VCaP (cell line): Measurements from ENCODE around the gene DDX25.

Experiments used
- H3K27ac ChIP-seq: fragments of 450-650 bp; 2 replicates; pipeline ENCODE4 v1.5.1; 2017
- TF ChIP-seq, protein P1 (sequence below): fragments of 450-650 bp; conservative IDR thresholded peaks from 2 replicates; pipeline ENCODE4 v1.5.1; 2017; ENCODE audit warnings: mild to moderate bottlenecking, moderate library complexity

The DDX25 gene

DNA sequence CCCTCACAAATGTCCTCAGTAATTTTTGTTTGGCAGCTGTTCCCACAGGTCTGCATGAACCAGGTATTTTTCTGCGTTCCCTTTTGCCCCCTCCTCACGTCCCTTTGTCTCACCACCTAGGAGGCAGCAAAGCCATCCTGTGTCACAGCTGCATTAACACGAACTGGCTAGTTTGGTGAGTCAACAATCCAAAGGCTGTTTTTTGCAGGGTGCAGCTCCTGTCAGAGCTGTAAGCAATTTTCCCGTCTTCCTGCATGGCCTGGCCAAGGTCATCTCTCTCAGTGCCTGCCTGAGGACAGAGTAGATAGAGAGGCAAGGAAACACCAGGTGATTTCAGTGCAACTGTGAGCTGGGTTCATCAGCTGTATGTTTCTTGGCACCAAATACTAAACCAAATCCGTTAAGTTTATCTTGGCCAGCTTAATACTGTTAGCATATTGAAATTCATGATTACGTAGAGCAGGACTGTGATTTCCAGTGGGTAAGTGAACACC is 21.0 kb downstream of the DDX25 start:
- TF ChIP-seq, protein P1, sequence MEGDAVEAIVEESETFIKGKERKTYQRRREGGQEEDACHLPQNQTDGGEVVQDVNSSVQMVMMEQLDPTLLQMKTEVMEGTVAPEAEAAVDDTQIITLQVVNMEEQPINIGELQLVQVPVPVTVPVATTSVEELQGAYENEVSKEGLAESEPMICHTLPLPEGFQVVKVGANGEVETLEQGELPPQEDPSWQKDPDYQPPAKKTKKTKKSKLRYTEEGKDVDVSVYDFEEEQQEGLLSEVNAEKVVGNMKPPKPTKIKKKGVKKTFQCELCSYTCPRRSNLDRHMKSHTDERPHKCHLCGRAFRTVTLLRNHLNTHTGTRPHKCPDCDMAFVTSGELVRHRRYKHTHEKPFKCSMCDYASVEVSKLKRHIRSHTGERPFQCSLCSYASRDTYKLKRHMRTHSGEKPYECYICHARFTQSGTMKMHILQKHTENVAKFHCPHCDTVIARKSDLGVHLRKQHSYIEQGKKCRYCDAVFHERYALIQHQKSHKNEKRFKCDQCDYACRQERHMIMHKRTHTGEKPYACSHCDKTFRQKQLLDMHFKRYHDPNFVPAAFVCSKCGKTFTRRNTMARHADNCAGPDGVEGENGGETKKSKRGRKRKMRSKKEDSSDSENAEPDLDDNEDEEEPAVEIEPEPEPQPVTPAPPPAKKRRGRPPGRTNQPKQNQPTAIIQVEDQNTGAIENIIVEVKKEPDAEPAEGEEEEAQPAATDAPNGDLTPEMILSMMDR = no peak
- no peak overlapping the region for H3K27ac ChIP-seq

DNA sequence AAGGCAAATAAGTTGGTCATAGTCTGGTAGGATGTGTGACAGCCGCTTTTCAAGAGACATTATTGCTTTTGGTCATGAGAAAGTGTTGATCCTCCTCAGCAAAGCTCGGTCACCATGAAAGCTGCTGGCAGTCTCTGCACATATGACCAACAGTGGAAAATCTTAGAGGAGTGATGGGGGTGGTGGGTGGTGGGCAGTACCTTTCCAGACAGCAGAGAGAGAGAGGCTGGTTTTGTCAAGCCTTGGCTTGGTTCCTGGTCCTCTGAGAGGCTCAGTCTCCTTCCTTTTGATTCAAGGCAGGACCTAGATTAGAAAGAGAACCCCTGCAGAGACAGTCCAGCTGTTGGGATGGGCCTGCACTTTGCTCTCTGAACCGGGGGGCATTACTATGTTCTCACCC is 21.5 kb downstream of the DDX25 start:
- TF ChIP-seq, protein P1 = no peak

DNA sequence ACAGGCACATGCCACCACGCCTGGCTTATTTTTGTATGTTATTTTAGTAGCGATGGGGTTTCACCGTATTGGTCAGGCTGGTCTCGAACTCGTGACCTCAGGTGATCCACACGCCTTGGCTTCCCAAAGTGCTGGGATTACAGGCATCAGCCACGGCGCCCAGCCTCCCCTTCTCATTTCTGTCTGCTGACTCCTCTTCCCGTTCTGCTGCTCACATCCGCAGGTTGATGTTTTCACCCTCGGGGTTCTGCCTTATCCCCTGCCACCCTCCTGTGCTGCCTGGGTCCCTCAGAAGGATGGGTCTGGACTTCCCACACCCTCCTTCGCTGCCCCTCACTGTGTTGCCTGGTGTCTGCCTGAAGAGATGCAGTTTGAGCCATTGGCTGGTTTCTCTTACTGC is 22.4 kb downstream of the DDX25 start:
- TF ChIP-seq, protein P1 = no peak
- H3K27ac ChIP-seq = no peak overlapping the region

More for the DNA sequence above, 21.5 kb downstream of the DDX25 start:
- no peak overlapping the region for H3K27ac ChIP-seq

DNA sequence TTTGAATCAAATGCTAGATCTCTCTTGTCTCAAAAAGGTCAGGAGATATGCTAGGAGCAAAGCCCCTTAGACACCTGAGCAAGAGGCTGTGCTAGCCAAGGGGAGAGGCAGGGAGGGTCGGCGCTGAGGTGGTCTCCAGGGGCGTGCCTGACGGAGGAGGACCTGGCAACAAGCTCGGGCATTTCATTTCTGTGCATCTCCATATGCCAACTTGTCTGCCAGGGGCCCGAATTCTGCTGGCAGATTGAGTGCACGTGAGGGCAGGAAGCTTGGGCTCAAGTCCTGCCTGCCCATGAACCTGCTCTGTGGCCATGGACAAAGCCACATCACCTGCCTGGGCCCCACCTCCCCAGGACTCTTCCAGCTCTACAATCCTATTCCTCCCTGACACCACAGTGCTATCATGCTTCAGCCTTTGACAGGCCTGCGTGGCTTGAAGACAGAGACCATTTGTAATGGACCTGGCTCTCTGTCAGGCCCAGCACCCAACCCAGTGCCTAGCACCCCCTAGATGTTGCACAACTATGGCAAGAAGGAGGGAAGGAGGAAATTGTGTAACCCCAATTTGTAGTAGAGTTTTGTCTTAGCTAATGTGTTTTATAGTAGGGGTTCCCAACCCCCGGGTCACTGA is 25.3 kb downstream of the DDX25 start:
- H3K27ac ChIP-seq = no peak overlapping the region
- TF ChIP-seq, protein P1 = no peak

DNA sequence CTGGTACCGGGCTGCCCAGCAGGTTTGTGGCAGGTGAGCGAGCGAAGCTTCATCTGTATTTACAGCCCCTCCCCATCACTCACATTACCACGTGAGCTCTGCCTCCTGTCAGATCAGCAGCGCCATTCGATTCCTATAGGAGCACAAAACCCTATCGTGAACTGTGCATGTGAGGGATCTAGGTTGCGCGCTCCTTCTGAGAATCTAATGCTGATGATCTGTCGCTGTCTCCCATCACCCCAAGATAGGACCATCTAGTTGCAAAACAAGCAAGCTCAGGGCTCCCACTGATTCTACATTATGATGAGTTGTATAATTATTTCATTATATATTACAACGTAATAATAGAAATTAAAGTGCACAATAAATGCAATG is 25.8 kb downstream of the DDX25 start:
- TF ChIP-seq, protein P1 = no peak
- no peak overlapping the region for H3K27ac ChIP-seq

DNA sequence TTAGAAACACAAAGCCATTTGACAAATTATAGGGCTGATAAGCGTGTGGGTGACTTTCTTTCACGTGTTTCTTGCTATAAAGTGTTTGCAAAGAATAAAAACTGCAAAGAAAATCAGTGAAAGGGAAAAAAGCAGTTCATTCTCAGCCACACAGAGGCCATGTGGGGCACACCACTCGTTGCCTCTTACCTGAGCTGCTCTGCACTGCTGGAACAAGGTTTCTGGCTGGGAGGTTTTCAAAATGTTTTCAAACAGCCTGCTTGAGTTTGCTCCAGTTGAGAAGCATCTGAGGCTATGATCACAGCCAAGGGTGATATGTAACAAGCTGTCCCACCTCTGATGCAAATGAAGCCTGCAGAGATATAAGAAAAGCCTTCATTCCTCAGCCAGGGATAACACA is 26.8 kb downstream of the DDX25 start:
- H3K27ac ChIP-seq = no peak overlapping the region

DNA sequence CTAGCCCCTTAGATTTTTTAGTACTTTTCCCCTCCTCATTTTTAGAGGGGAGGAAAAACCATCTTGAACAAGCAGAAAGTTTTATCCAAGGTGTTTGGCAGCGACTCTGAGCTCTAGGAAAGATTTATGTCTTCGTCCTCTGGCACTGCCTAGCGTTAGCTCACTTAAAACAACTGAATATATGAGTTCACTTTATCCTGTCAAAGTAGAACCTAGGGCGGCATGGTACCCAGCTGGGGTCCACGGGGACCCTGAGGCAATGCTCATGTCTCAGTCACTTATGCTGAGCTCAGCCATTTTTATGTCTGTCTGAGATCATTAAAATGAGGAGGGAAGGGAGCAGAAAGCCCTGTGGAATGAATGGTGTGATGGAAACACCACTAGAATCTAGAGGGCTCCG is 27.4 kb downstream of the DDX25 start:
- TF ChIP-seq, protein P1 = no peak
- H3K27ac ChIP-seq = no peak overlapping the region

More for the DNA sequence above, 26.8 kb downstream of the DDX25 start:
- TF ChIP-seq, protein P1 = no peak
